SK-N-DZ (cell line): ENCODE data around the gene MXRA5.
"Not testable (repeated sequence)": the region's sequence is repeated elsewhere in the genome, so short reads cannot be mapped to it uniquely, and the experiment has no call there.

Experiments used
- DNase-seq: peaks from one replicate; pipeline ENCODE4 v3.0.0-alpha.2; 2015; ENCODE audit warnings: low spot score

The MXRA5 gene

GRCh38 chrX:3326681-3327080, 19.8 kb downstream of the MXRA5 start:
- no peak for DNase-seq

GRCh38 chrX:3320471-3321046, 25.9 kb downstream of the MXRA5 start:
- no peak for DNase-seq

GRCh38 chrX:3317191-3317718, 29.2 kb downstream of the MXRA5 start:
- no peak for DNase-seq

- no peak for DNase-seq
Measured at GRCh38 chrX:3312109-3312508, 34.3 kb downstream of the MXRA5 start.

- no peak for DNase-seq
Measured at GRCh38 chrX:3307881-3308280, 38.6 kb downstream of the MXRA5 start.

- no peak for DNase-seq
Measured at GRCh38 chrX:3299636-3300035, 46.8 kb downstream of the MXRA5 start.

GRCh38 chrX:3295731-3296130, 50.7 kb downstream of the MXRA5 start:
- DNase-seq, result peak; percentile 2

GRCh38 chrX:3293251-3293650, 53.2 kb downstream of the MXRA5 start:
- no peak for DNase-seq

GRCh38 chrX:3290561-3290960, 55.9 kb downstream of the MXRA5 start:
- DNase-seq, result no peak

GRCh38 chrX:3286196-3286945, 60.1 kb downstream of the MXRA5 start:
- no peak for DNase-seq

GRCh38 chrX:3280706-3281105, 65.7 kb downstream of the MXRA5 start:
- DNase-seq, result no peak

- DNase-seq, result not testable (repeated sequence)
Measured at GRCh38 chrX:3273668-3274067, 72.8 kb downstream of the MXRA5 start.

GRCh38 chrX:3271834-3272186, 74.6 kb downstream of the MXRA5 start:
- DNase-seq, result no peak

GRCh38 chrX:3271183-3271833, 75.1 kb downstream of the MXRA5 start:
- DNase-seq, result no peak

GRCh38 chrX:3268829-3269228, 77.6 kb downstream of the MXRA5 start:
- DNase-seq, result no peak

GRCh38 chrX:3263681-3264126, 82.7 kb downstream of the MXRA5 start:
- DNase-seq, result no peak

GRCh38 chrX:3262901-3263300, 83.6 kb downstream of the MXRA5 start:
- no peak for DNase-seq
